HG03025 (cell line): ENCODE data around the gene CTPS1.

Source experiments
- ATAC-seq: cut with Tn5 transposase; IDR thresholded peaks from one replicate; pipeline ENCODE4 v1.9.1; 2021; ENCODE audit warnings: mild to moderate bottlenecking, moderate library complexity; ENCODE audit not compliant: unreplicated experiment, low FRiP score

CTPS1 gene

GRCh38 chr1:41021526-41022308, 42.2 kb downstream of the CTPS1 start, which contains the start of gene SLFNL1:
SLFNL1 (minus strand) TSS chr1:41021725; CDS start chr1:41020660, 1,065 bp downstream.
- no peak for ATAC-seq

DNA sequence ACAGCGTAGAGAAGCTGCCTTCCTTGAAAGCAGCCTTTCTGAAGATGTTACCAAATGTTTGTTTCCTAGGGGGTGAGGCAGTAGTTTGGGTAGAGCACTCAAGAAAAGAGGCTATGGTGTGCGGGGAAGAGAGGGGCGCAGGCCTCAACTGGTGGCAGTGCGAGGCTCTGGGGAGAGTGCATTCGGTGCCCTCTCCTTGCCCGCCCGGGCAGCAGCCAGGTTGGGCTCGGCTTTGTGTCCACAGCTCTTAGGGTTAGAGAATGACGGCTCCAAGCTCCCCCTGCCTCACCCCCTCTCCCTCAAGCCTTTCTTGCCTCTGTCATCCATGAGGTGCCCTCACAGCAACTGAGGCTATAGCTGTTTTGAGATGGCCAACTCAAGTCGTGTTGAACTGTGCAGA, 42.9 kb downstream of the CTPS1 start:
- ATAC-seq, result no peak

DNA sequence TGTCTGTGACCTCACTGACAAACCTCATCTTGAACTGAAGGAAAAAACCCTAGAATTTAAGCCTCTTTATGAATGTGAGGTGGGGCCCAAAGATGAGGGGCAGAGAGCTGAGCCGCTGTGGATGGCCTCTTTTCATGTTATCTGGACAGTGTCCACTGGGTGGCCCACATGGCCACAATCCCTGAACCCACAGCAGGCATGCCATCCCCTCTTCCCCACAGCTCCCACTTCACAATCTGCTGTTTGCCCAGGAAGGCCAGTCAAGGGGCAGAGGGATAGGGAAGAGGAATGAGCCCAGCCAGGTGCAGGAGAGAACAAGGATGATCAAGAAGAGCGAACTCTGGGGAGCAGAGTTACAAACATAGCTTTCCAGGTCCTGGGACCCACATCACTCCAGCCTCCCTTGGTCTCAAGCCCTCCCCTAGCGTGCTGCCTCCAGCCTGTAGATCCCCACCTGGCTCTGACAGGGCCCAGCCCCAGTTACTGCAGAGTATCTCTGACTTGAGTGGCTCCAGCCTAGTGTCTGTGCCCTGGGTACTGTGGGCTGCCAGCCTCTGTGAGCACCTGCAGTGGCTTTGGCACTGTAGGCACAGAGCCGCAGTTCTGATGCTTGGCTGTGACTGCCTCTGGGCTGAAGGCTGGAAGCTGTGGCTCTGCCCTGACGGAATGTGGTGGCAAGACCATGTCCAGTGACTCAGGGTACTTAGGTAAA, 43.9 kb downstream of the CTPS1 start:
- ATAC-seq, result no peak

DNA sequence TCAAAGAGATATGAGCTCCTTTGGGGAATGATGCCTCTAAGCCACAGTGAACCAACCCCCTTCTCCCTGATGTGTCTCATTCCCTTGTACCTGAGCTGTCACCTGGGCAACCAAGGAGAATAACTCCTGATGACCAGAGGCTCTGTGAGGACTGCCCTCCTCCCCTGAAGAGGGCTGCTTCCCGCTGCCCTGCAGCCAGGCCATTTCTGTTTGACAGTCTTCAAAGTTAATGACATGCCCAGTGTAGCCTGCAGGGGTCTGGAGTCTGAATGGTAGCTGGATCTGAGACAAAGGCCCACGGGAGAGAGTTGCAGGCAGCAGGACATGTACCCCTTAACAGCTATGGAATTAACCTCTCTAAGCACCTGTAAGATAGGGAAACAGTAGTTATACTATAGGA, 45.5 kb downstream of the CTPS1 start:
- ATAC-seq, result no peak

GRCh38 chr1:41025979-41026819, 46.7 kb downstream of the CTPS1 start:
- ATAC-seq, result no peak

- no peak for ATAC-seq
Observed at GRCh38 chr1:41028034-41028642, 48.6 kb downstream of the CTPS1 start.

GRCh38 chr1:41030872-41031616, 51.5 kb downstream of the CTPS1 start:
- ATAC-seq, result no peak

GRCh38 chr1:41032147-41032546, 52.7 kb downstream of the CTPS1 start:
- no peak for ATAC-seq

GRCh38 chr1:41033272-41033671, 53.8 kb downstream of the CTPS1 start:
- ATAC-seq, result no peak

DNA sequence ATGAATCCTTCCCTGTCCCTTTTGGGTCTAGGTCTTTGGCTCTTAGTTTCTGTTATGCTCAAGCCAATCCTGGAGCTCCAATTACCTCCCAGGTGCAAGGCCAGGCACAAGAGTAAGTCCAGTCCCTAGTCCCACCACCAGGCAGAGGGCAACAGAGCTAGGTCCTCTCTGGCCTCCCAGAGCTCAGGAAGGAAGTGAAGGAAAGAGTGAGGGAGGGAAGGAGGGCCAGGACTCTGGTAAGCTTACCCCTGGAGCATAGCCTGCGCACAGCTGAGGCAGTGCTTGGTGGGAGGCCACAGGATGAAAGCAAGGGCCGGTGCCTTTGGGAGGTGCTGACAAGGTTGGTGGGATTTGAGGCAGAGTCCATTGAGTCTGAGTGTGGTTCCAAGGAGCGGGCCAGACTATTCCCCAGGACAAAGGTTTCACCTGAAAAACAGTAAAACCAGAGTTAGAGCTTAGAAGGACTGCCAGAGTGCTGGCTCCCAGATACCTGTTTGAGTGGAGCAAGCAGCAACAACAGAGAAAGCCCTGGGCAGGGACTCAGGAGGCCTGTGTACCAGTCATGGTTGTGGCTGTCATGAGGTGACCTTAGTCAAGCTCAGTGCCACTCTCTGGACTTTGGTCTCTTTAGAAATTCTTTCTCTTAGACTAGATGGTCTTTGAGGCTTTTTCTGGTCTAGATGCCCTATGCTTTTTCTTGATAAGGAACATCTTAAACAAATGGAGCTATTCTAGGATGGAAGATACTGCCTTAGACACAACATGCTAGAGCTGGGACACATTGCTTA, 57.8 kb downstream of the CTPS1 start:
- ATAC-seq, result no peak

GRCh38 chr1:41038110-41038509, 58.6 kb downstream of the CTPS1 start:
- ATAC-seq, result no peak

DNA sequence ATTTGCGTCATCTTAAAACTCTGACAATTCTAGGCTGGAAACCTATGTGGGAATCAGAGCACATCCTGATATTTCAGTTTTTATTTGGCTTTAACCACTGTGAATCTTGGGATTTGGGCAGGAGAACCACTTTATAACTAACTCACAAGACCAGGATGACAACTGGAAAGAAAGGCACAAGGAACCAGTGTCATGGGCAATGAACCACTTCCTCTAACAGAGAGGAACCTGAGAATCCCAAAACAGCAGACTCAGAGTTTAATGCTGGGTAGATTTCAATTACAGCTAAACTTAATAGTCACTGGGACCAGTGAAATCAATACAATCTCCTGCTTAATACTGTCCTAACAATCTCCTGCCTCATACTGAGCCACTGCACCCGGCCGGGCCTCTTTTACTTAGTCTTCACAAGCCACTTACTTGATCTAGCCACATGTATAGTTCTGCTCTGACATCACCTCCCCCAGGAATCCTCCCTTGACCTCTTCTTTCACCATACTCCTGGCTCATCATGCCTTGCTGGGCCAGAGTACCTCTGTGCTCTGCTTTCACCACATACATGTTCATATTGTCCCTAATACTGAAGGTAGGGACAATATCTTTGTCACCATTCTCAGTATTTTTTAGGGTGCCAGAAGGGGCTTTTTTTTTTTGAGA, 62.2 kb downstream of the CTPS1 start:
- no peak for ATAC-seq

- no peak for ATAC-seq
Observed at GRCh38 chr1:41044187-41044586, 64.7 kb downstream of the CTPS1 start.

DNA sequence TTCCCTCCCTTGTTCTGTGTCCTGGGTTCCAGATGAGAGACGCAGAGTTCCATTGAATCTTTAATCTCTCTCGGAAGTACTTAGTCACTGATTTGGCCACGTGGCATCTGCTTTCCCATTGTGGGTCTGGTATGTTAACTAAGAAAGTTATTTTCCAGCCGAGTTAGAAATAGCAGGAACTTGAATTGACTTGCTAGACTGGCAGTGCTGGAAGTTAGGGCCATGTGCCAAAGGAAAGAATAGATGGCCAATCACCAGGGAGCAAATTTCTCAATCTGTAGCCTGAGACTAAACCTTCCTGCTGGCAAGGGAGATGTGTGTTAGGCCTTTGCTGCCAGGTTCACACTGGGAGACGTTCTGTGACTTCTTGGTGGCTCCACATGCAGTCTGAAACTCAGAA, 66.2 kb downstream of the CTPS1 start:
- ATAC-seq, result no peak

DNA sequence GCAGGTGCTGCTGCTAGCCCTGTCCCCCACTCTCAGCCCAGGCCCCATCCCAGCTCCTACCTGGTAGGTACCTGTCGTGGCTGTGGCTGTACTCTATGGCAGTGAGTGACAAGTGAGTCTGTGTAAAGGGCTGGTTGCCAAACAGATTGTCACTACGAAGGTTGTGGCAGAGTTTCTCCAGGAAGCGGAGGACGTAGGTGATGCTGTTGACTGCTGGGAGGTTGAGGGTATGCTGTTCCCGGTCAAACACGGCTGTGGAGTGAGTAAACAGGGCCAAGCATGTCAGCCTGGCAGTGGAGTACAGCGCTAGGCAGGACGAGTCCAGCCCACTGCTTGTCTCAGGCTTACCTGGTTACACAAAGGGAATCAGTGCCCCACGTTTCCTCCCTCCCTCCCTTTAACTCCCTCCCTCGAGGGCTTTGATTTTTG, 66.9 kb downstream of the CTPS1 start:
- ATAC-seq, result no peak

GRCh38 chr1:41048540-41048939, 69.0 kb downstream of the CTPS1 start:
- no peak for ATAC-seq

GRCh38 chr1:41051022-41051421, 71.5 kb downstream of the CTPS1 start:
- no peak for ATAC-seq

DNA sequence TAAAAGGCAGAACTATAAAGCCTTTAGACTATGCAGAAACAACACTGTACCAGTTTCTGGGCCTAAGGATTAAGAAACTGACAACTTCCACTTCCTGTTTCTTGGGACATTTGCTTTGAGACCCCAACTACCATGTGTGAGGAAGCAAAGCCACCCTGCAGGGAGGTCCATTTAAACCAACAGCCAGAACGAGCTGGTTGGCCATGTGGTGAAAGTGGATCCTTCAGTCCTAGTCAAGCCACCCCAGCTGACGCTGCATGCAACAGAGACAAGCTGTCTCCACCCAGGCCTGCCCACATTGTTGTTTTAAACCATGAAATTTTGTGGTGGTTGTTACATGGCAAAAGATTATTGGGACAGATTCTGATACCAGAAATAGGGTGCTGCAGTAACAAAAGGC, 73.8 kb downstream of the CTPS1 start:
- ATAC-seq, result no peak

DNA sequence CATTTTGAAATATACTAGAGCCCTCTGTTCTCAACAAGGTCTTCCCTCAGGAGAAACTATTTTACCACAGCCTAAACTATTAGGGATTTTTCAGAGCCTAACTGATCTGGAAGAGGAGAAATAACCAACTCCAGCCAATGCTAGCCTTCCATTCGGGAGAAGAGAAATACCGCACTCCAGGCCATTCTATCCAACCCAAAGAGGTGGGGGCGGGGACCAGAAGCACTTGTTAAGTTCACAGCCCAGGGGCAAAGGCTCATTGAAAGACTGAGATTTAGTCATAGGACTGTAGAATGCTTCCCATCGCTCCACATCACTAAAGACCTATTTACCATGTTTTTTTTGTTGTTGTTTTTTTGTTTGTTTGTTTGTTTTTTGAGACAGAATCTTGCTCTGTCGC, 77.4 kb downstream of the CTPS1 start:
- ATAC-seq, result no peak
